Measurements from ENCODE around the gene BICC1. TPM values are rescaled to one million over a fixed set of nuclear protein-coding genes. Genes with fewer than 3 reads are reported as not detected.

The BICC1 gene
- total RNA-seq, 4 donors from 2014 or later = 9.3 to 20.8 (median 12.5) TPM

GRCh38 chr10:58631715-58632114 is 119.0 kb downstream of the BICC1 start:
- H3K4me1 ChIP-seq = peaks cover 0 to 2% of the 10 kb centered on the region in 2 donors
- no peak overlapping the region for H3K4me3 ChIP-seq (replicated peaks in 1 of 3)
- no peaks in the 10 kb centered on the region for H3K9me3 ChIP-seq
- H3K36me3 ChIP-seq = no peaks in the 10 kb centered on the region
- no peak for DNase-seq
- intact Hi-C loops (cut with DNase I) = no loop called here
- H3K27ac ChIP-seq = no peak overlapping the region
- TF ChIP-seq, protein P1, sequence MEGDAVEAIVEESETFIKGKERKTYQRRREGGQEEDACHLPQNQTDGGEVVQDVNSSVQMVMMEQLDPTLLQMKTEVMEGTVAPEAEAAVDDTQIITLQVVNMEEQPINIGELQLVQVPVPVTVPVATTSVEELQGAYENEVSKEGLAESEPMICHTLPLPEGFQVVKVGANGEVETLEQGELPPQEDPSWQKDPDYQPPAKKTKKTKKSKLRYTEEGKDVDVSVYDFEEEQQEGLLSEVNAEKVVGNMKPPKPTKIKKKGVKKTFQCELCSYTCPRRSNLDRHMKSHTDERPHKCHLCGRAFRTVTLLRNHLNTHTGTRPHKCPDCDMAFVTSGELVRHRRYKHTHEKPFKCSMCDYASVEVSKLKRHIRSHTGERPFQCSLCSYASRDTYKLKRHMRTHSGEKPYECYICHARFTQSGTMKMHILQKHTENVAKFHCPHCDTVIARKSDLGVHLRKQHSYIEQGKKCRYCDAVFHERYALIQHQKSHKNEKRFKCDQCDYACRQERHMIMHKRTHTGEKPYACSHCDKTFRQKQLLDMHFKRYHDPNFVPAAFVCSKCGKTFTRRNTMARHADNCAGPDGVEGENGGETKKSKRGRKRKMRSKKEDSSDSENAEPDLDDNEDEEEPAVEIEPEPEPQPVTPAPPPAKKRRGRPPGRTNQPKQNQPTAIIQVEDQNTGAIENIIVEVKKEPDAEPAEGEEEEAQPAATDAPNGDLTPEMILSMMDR (IDR thresholded peaks at IDR 0.05) = no peak
- TF ChIP-seq POLR2A (IDR thresholded peaks at IDR 0.05) = no peak
- no peaks in the 10 kb centered on the region for H3K27me3 ChIP-seq
- 31 to 38% methylated on average over 2 of the region's 2 CpGs for WGBS, 2 donors

DNA sequence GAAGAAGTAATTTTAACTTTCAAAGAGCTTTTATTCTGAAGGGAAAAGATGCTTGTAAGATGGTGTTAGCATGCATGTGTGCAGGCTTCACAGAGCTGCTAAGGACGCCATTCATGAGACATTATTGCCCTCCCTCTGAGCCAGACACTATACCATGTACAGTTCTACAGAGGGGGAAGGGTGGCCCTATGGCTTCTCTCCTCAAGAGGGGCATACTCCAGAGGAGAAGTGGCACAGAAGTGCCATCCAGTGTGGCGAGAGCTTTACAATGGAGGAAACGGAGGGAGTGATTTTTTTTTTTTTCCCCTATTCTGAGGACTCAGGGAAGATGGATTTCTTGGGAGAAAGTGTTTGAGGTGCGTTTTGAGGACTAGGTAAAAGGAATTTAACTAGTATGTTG is 119.5 kb downstream of the BICC1 start:
- intact Hi-C loops (cut with DNase I) = no loop called here
- 33 to 51% methylated on average over 4 of the region's 4 CpGs for WGBS, 2 donors
- Histone ChIP-seq H3K4me3 (replicated peaks in 1 of 3) (no peak overlapping the region), H3K4me1 (peaks cover 0 to 2% of the 10 kb centered on the region in 2 donors), H3K27me3 (no peaks in the 10 kb centered on the region), H3K27ac (no peak overlapping the region), H3K9me3 (no peaks in the 10 kb centered on the region), H3K36me3 (no peaks in the 10 kb centered on the region)
- TF ChIP-seq, protein P1 (IDR thresholded peaks at IDR 0.05) = no peak
- no peak for DNase-seq

DNA sequence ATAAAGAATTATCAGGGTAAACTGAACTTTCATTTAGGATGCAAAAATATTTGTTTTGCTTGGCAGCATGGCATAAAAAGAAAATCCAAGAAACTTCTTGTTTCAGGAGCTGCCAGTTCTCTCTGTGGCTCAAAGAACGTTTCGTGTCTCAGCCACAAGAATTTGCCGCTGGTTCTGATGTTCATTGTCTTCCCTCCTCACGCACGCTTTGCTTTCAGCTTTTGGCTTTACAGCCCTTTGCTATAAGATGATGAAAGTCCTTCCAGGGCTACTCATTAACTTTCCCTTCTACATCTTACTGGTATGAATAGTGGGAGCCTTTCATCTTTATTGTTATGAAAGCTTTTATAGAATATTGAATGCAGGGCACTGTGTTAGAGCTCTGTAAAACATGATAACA is 124.7 kb downstream of the BICC1 start:
- peak overlapping the region in 1 of 3 donors; percentile 3 for H3K27ac ChIP-seq
- TF ChIP-seq, protein P1 (IDR thresholded peaks at IDR 0.05) = no peak
- TF ChIP-seq POLR2A (IDR thresholded peaks at IDR 0.05) = no peak
- no peaks in the 10 kb centered on the region for H3K27me3 ChIP-seq
- WGBS, 2 donors = 77 to 84% methylated on average over 5 of the region's 5 CpGs
- no peaks in the 10 kb centered on the region for H3K4me1 ChIP-seq
- no peaks in the 10 kb centered on the region for H3K9me3 ChIP-seq
- no peak for DNase-seq
- intact Hi-C loops (cut with DNase I) = no loop called here
- H3K4me3 ChIP-seq (replicated peaks in 1 of 3) = no peak overlapping the region
- H3K36me3 ChIP-seq = no peaks in the 10 kb centered on the region

DNA sequence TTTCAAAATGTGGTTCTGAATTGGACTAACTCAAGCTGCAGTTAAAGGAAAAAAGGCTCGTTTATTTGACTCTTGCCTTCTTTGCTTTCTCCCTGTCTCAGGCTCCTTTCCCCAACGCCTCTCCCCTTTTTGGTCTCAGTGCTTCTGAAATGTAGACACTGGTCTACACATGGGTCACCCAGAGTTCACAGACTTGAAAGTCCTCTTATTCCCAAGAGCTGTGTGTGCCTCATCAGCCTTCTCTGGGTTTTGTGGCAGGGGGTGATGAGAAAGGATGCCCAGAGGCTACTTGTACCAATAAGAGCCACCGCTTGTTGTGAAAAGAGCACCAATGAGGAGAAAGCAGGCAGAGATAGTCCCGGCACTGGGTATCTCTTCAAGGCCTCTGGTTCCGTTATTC is 125.7 kb downstream of the BICC1 start:
- H3K9me3 ChIP-seq = no peaks in the 10 kb centered on the region
- DNase-seq = no peak
- TF ChIP-seq POLR2A (IDR thresholded peaks at IDR 0.05) = no peak
- TF ChIP-seq, protein P1 (IDR thresholded peaks at IDR 0.05) = no peak
- intact Hi-C loops (cut with DNase I) = no loop called here
- no peaks in the 10 kb centered on the region for H3K27me3 ChIP-seq
- WGBS, 2 donors = 85% methylated on average over 5 of the region's 5 CpGs
- H3K4me1 ChIP-seq = no peaks in the 10 kb centered on the region
- no peaks in the 10 kb centered on the region for H3K36me3 ChIP-seq
- no peak overlapping the region for H3K27ac ChIP-seq
- H3K4me3 ChIP-seq (replicated peaks in 1 of 3) = no peak overlapping the region

DNA sequence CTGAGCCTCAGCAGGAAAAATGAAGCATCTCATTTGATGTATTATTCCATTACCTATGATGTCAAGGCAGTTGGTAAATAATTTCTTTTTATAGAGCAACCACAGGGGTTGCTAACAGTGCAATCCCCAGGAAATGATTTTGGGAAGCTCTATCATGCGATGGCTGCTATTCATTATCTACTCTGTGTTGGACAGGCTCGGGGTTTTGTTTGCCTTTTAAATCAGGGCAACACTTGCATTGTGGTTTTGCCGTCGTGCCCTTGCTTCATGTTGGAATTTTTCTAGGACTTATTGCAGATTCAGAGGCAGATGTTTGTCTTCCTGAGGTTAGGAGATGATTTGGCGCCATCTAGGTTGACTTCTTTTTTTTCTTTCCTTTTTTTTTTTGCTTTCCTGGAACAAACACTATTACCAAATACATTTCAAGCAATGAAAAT is 128.4 kb downstream of the BICC1 start:
- no peaks in the 10 kb centered on the region for H3K4me1 ChIP-seq
- intact Hi-C loops (cut with DNase I) = loop anchor here (5.0 kb wide), 1 partner anchor 109 kb away; no protein-coding TSS in a partner anchor
- no peak overlapping the region for H3K4me3 ChIP-seq (replicated peaks in 1 of 3)
- DNase-seq = peak in 1 of 2 donors; percentile 6
- peak overlapping the region in 1 of 3 donors; percentile 12 for H3K27ac ChIP-seq
- H3K9me3 ChIP-seq = no peaks in the 10 kb centered on the region
- no peaks in the 10 kb centered on the region for H3K27me3 ChIP-seq
- no peaks in the 10 kb centered on the region for H3K36me3 ChIP-seq
- WGBS, 2 donors = 34% methylated on average over 5 of the region's 5 CpGs
- TF ChIP-seq, protein P1 (IDR thresholded peaks at IDR 0.05) = peak in 5 of 6 experiments; percentile 21 to 75 (median 37)
- no peak for TF ChIP-seq POLR2A (IDR thresholded peaks at IDR 0.05)

Data from thyroid gland (tissue), 4 donors.